ENCODE measurements around the gene TM9SF1.
A peak's percentile ranks its signal among the peaks of the same experiment; 100 is the strongest.

DNA sequence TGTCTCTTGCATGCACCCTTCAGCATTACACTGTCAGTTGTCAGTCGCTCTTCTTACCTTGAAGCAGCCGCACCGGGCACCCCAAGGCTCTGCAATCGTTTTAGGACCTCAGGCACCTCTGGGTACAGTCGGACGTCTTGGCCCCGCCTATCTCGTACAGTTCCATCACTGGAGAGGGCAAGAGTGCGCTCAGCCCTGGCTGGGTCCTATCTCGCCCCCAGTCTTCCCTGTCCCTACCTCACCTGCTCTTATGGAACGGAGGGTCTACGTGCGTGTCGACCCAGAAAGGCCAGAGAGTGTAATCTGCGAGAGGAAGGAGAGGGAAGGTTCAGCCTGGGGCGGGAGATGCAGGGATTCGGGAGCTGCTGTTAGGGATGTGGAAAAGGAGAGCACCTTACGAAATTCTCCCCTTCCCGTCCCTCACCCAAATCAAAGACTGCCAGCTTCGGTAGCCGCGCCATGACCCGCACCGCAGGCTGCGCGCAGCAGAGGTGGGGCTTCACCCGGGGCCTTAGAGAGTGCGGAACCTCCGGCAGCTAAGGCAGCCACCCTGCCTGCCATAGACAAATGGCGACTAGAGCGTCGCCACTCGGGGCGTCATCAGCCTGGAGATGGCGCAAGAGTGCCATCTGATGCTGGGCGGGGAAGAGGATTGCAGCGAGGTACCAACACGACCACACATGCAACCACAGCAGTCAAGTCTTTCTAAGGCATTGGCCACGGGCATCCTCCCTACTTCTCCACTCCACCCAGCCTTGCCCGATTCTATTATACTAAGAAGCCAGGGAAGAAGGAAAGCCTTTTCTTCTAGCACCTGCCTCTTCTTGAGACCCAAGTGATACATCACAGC lies 20.5 kb upstream of the TM9SF1 start, which contains the start of gene MDP1:
- TF ChIP-seq, protein P1, sequence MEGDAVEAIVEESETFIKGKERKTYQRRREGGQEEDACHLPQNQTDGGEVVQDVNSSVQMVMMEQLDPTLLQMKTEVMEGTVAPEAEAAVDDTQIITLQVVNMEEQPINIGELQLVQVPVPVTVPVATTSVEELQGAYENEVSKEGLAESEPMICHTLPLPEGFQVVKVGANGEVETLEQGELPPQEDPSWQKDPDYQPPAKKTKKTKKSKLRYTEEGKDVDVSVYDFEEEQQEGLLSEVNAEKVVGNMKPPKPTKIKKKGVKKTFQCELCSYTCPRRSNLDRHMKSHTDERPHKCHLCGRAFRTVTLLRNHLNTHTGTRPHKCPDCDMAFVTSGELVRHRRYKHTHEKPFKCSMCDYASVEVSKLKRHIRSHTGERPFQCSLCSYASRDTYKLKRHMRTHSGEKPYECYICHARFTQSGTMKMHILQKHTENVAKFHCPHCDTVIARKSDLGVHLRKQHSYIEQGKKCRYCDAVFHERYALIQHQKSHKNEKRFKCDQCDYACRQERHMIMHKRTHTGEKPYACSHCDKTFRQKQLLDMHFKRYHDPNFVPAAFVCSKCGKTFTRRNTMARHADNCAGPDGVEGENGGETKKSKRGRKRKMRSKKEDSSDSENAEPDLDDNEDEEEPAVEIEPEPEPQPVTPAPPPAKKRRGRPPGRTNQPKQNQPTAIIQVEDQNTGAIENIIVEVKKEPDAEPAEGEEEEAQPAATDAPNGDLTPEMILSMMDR (IDR thresholded peaks at IDR 0.05): peak in 1 of 3 donors; percentile 8
- no peak for TF ChIP-seq POLR2A (IDR thresholded peaks at IDR 0.05)

All from lower leg skin (tissue), 3 donors.